NCI-H1417 (cell line): ENCODE data around the gene GSTT2B.
"Not testable (repeated sequence)": the region's sequence is repeated elsewhere in the genome, so short reads cannot be mapped to it uniquely, and the experiment has no call there.

Experiments used
- DNase-seq, 3 experiments: peaks; one replicate each; lab custom pipeline; 2025; lab: John Stamatoyannopoulos, UW

GSTT2B gene

GRCh38 chr22:23984430-23984829 lies 23.4 kb upstream of the GSTT2B start:
- no peak for DNase-seq

- DNase-seq = not testable (repeated sequence)
These were observed 19.6 kb upstream of the GSTT2B start for GRCh38 chr22:23980567-23980966.

DNA sequence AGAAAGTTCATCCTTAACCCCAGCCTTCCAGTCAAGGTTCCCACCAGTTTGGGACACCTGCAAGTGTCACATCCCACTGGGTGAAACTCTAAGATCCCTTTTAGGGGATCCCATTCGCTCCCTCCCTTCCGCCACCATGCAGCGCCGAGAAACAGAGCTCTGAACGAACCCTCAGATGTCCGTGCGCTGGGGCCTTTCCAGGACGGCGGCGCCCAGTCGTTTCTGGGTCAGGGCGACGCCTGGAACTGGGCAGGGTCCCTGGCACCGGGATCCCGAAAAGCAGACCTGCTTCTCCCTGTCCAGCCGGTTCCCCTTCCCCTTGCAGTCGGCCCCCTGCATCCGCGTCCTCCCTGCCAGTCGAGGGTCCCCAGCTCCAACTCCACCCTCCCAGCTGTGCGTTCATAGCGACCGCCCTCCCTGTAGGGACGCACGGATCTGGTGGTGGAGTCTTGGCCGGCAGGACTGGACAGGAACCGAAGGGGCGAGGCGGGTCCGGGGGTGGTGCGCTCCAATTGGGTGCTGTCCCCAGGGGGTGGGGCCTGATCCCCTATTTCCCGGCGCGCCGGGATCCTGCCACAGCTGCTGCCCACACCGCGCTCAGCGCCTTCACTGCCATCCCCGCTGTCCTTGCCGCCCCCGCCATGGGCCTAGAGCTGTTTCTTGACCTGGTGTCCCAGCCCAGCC lies 18.7 kb upstream of the GSTT2B start, which contains the start of gene GSTT2:
Gene GSTT2, plus strand, starts transcription at position 578 of the 684 bp plus-strand sequence.
- not testable (repeated sequence) for DNase-seq

DNA sequence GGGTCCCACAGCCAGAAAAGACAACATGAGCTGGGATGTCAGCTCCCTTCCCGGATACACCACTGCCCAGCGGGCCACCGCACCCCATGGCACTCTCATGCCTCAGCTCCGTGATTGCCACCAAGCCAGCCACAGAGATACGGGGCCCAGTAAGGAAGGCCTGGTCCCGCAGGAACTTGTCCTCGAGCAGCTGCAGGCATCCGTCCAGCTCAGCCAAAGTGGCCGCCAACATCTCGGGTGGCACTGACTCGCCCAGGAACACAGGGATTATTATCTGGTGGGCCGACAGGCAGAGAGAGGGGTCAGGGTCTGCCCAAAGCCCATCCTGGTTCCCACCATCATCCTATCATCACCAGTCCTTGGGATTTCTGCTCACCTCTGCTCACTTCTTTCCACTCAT lies 16.3 kb upstream of the GSTT2B start:
- not testable (repeated sequence) for DNase-seq

DNA sequence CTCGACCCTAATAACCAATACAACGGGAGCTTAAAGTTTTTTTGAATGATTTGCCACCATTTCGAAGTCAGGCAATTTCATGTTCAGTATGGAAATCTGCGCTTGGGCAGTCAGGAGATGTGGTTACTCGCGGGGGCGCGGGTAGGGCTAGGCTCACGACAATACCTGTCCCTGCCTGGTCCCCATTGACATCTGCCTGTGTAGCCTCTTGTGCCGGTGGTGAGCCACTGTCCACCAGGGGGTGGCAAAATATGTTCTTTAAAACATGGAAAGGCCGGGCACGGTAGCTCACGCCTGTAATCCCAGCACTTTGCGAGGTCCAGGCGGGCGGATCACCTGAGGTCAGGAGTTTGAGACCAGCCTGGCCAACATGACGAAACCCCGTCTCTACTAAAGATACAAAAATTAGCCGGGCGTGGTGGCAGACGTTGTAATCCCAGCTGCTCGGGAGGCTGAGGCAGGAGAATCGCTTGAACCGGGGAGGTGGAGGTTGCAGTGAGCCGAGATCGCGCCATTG lies 13.9 kb upstream of the GSTT2B start:
- not testable (repeated sequence) for DNase-seq

DNA sequence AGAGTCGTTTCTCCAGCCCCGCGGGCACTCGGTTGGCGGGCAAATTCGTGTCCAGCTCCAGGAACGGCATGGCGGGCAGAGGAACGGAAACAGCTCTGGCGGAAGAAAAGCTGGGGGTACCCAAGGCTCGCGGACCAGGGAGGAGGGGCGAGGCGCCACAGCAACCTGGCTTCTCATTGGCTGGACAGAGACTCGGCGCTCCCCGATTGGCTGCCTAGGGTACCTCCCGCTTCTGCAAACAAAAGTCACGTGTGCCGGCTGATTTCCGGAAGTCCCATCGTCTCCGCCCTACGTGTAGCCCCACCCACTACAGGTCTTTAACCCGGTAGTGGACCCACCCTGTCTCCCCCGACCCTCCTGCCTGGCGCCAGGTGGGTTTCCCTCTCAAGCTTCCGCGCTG lies 13.3 kb upstream of the GSTT2B start, which contains the start of gene DDT:
Gene DDT, minus strand, starts transcription at position 97 of the 400 bp plus-strand sequence. Its CDS starts 27 bp downstream, at position 70.
- DNase-seq = not testable (repeated sequence)

GRCh38 chr22:23971927-23972326 lies 10.9 kb upstream of the GSTT2B start:
- DNase-seq = not testable (repeated sequence)

- DNase-seq = no peak
These were observed 10.0 kb upstream of the GSTT2B start for GRCh38 chr22:23970816-23971486.

DNA sequence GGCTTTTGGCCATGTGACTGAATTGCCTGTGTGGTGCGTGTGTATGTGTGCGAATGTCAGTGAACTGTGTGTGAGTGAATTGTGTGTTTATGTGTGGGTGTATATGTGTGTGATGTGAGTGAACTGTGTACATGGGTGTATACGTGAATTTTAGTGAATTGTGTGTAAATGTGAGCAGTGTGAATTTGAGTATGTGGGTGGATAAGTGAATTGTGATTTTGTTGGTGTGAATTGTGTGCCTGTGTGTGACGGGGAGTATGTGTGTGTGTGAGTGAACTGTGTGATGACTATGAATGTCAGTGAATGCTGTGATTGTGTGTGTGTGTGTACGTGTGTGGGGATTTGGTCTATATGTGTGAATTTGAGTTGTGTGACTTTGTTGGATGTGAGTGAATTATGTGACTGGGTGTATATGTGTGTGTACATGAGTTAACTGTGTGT lies 9.2 kb upstream of the GSTT2B start:
- no peak for DNase-seq

GRCh38 chr22:23969071-23969470 lies 8.1 kb upstream of the GSTT2B start:
- DNase-seq = no peak

GRCh38 chr22:23966568-23966967 lies 5.6 kb upstream of the GSTT2B start, which contains the start of gene DDTL:
TSS of gene DDTL (plus strand) at chr22:23966888. CDS start at chr22:23966915, 27 bp downstream.
- not testable (repeated sequence) for DNase-seq

GRCh38 chr22:23966094-23966493 lies 5.1 kb upstream of the GSTT2B start:
- not testable (repeated sequence) for DNase-seq

DNA sequence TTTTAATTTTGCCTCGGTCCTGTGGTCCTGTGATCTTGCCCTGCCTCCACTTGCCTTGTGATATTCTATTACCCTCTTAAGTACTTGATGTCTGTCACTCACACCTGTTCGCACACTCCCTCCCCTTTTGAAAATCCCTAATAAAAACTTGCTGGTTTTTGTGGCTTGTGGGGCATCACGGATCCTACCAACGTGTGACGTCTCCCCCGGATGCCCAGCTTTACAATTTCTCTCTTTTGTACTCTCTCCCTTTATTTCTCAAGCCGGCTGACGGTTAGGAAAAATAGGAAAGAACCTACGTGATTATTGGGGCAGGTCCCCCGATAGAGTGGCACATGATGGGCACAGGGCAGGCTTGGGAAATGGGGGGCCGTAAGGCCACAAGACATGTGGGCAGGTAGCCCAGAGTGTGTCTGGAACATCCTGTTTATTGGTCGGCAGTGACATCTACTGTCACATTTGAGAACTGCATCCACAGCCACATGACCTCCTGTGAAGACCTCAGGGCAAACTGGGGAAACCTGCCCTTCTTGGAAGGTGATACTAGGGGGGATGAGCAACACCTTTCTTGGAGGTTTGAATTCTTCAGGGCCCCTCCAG lies 4.6 kb downstream of the GSTT2B start:
- peak in 2 of 3 experiments; percentile 32 to 78 for DNase-seq

DNA sequence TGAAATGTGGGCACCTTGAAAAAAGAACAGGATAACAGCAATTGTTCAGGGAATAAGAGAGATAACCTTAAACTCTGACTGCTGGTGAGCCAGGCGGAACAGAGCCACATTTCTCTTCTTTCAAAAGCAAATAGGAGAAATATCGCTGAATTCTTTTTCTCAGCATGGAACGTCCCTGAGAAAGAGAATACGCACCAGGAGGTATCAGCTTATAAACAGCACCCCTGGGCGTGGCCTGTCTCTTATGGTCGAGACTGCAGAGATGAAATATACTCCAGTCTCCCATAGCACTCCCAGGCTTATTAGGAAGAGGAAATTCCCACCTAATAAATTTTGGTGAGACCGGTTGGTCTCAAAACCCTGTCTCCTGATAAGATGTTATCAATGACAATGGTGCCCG lies 5.1 kb downstream of the GSTT2B start:
- not testable (repeated sequence) for DNase-seq

DNA sequence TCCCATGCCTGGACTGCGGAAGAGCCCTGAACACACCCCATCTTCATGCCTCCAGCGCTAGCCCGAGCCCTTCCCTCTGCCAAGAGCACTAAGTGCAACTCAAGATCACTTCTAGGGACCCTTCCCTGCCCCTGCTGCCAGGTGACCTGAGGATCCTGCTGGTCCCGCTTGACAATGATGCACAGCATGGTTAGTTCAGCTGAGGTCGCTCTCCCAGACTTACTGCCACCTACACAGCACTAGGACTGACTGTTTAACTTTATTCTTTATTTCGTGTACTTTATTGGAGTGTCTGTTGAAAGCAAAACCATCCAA lies 6.0 kb downstream of the GSTT2B start:
- not testable (repeated sequence) for DNase-seq

DNA sequence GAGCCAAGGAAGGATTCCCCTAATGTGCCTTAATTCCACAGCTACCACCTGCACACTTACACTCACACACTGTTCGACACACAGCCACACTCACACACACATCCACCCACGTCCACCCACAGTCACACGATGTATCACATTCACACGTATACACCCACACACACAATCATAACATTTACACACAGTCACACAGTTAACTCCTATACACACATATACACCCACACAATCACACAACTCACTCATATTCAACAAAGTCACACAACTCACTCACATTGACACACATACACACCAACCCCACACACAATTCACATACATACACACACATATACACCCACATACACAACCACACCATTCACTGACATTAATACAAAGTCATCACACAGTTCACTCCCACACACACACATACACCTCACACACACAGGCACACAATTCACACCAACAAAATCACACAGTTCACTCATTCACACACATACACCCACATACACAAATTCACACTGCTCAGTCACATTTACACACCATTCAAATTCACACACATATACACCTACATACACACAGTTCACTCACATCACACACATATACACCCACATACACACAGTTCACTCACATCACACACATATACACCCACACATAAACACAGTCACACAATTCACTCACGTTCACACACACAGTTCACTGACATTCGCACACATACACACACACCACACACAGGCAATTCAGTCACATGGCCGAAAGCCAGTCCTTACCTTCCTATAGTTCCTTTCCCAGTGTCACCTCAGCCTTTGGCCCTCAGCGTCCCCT lies 6.6 kb downstream of the GSTT2B start:
- DNase-seq = not testable (repeated sequence)

- DNase-seq = not testable (repeated sequence)
These were observed 7.5 kb downstream of the GSTT2B start for GRCh38 chr22:23953485-23953884.

GRCh38 chr22:23952794-23953405 lies 8.1 kb downstream of the GSTT2B start:
- not testable (repeated sequence) for DNase-seq

DNA sequence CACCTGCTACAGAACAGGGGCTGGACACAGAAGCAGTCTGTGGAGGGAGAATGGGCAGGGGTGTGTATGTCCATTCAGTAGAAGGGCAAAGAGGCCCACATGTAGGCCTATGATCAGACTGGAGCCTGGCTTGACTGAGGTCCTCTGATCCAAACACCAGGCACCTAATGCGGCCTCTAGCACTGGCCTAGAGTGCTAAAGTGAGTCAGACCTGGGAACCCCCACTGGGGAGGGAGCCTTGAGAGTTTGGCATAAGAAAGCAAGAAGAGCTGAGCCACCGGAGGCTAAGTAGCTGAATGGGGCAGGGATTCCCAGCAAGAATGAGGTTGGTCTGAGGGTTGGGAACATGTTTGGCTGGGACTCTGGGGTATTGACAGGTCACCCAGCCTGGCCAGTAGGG lies 9.6 kb downstream of the GSTT2B start:
- DNase-seq = not testable (repeated sequence)

- not testable (repeated sequence) for DNase-seq
These were observed 11.2 kb downstream of the GSTT2B start for GRCh38 chr22:23949764-23950163.

DNA sequence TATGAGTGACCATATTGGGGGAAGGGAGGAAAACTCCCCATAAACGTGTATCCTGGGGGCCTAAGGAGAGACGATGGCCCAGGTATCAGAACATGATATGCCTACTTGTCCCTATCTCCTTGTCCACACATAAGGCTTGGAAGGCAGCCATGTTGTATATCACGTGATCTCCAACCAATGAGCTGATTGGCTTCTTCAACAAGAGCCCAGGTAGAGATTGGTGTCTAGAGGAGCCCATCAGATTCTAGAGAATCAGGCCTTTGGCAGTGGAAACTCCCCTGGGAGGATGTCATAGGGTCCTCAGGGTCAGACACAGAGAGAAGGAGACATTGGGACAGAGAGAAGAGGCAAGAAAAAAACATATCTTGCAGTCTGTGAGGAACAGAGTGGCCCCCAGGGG lies 13.6 kb downstream of the GSTT2B start:
- DNase-seq = not testable (repeated sequence)
